ENCODE data around the gene GPR180. TPM values are rescaled to one million over a fixed set of nuclear protein-coding genes. Genes with fewer than 3 reads are reported as not detected.

The GPR180 gene
- polyA plus RNA-seq, 12 donors = 3.8 to 9.8 (median 7.1) TPM; not detected in 1

- no peak for DNase-seq
These were observed 81.8 kb downstream of the GPR180 start for GRCh38 chr13:94683409-94683808.

Other genes with a start within 250 kb of the GPR180 start
- gene DCT, start 122.2 kb upstream of the GPR180 start, polyA plus RNA-seq (ENCODE audit: insufficient read length in 12 of 12) = 10 to 100 TPM in 2 of 12 donors, 1 to 10 TPM in 1, under 1 TPM in 7, not detected in 2; 0.10 to 52.6 (median 0.54) TPM
- gene TGDS, start 5.7 kb upstream of the GPR180 start, polyA plus RNA-seq (ENCODE audit: insufficient read length in 12 of 12) = 10 to 100 TPM in 9 of 12 donors, 1 to 10 TPM in 2, not detected in 1; 8.4 to 13.9 (median 11.2) TPM
- gene SOX21, start 110.7 kb downstream of the GPR180 start, polyA plus RNA-seq (ENCODE audit: insufficient read length in 12 of 12) = 1 to 10 TPM in 3 of 12 donors, under 1 TPM in 1, not detected in 8; 0.11 to 7.3 (median 3.2) TPM

All from muscle of arm (tissue), 12 donors.